HepG2 (cell line): ENCODE data around the gene SHTN1. TPM values are rescaled to one million over a fixed set of nuclear protein-coding genes. Genes with fewer than 3 reads are reported as not detected.

Experiments used
- ASH2L ChIP-seq: fragments of 300-600, 200-600 bp; sonication (generic); IDR thresholded peaks from 2 replicates; pipeline ENCODE4 v1.7.0; 2017; ENCODE audit warnings: low read depth, mild to moderate bottlenecking, moderate library complexity, mixed read lengths, low read length; ENCODE audit not compliant: insufficient read length
- CEBPG ChIP-seq: IDR thresholded peaks from 2 replicates; pipeline ENCODE4 v1.6.1; 2016
- EP300 ChIP-seq, 3 experiments: sonication (generic) in 1 of 3; formaldehyde crosslinking in 1 of 3; IDR thresholded peaks; 2 replicates each; pipeline versions ENCODE4 v1.5.1 to v1.6.1; 2011 to 2020; ENCODE audit warnings: low read depth in 2 of 3, low read length in 2 of 3, borderline replicate concordance in 1 of 3, improper control_type of control experiment in 1 of 3, mild to moderate bottlenecking in 1 of 3, missing genetic modification reagents in 1 of 3, moderate library complexity in 1 of 3
- KDM3A ChIP-seq: IDR thresholded peaks from 2 replicates; pipeline ENCODE4 v1.6.1; 2018; ENCODE audit warnings: low read depth, missing compliant biosample characterization
- MED1 ChIP-seq: sonication (generic); formaldehyde crosslinking; IDR thresholded peaks from 2 replicates; pipeline ENCODE4 v1.4.0; 2020; ENCODE audit warnings: missing genetic modification reagents
- NR2F6 ChIP-seq, 2 experiments: IDR thresholded peaks; 2 replicates each; pipeline ENCODE4 v1.6.1; 2016; ENCODE audit warnings: antibody characterized with exemption in 1 of 2, mild to moderate bottlenecking in 1 of 2
- PHF20 ChIP-seq: sonication (generic); formaldehyde crosslinking; IDR thresholded peaks from 2 replicates; pipeline ENCODE4 v1.5.0; 2020; ENCODE audit warnings: mild to moderate bottlenecking, missing genetic modification reagents
- RFX1 ChIP-seq: fragments of 450-650 bp; IDR thresholded peaks from 2 replicates; pipeline ENCODE4 v1.6.1; 2017
- SMAD9 ChIP-seq: sonication (generic); formaldehyde crosslinking; IDR thresholded peaks from 2 replicates; pipeline ENCODE4 v1.5.1; 2020; ENCODE audit warnings: mild to moderate bottlenecking, missing genetic modification reagents
- SRSF9 ChIP-seq: fragments of 200-400 bp; formaldehyde crosslinking; IDR thresholded peaks from 2 replicates; pipeline ENCODE4 v1.6.1; 2018; ENCODE audit warnings: borderline replicate concordance, mild to moderate bottlenecking, low read depth, low read length; ENCODE audit not compliant: insufficient read depth, poor library complexity, severe bottlenecking
- XBP1 ChIP-seq: sonication (generic); formaldehyde crosslinking; IDR thresholded peaks from 2 replicates; pipeline ENCODE4 v1.5.0; 2020; ENCODE audit warnings: missing genetic modification reagents
- ZBTB42 ChIP-seq: sonication (generic); formaldehyde crosslinking; IDR thresholded peaks from 2 replicates; pipeline ENCODE4 v1.5.0; 2020; ENCODE audit warnings: mild to moderate bottlenecking, missing genetic modification reagents
- ZFP36 ChIP-seq: fragments of 150-350 bp; IDR thresholded peaks from 2 replicates; pipeline ENCODE4 v1.6.1; 2018; ENCODE audit warnings: borderline replicate concordance, low read length, low read depth; ENCODE audit not compliant: partially characterized antibody
- ZFP82 ChIP-seq: sonication (generic); formaldehyde crosslinking; IDR thresholded peaks from 2 replicates; pipeline ENCODE4 v1.5.1; 2020; ENCODE audit warnings: mild to moderate bottlenecking, missing genetic modification reagents, borderline replicate concordance
- ZNF333 ChIP-seq: sonication (generic); formaldehyde crosslinking; IDR thresholded peaks from 2 replicates; pipeline ENCODE4 v1.4.0; 2020; ENCODE audit warnings: mild to moderate bottlenecking, missing genetic modification reagents, borderline replicate concordance
- ZSCAN30 ChIP-seq: sonication (generic); formaldehyde crosslinking; IDR thresholded peaks from 2 replicates; pipeline ENCODE4 v1.5.0; 2020; ENCODE audit warnings: mild to moderate bottlenecking, missing genetic modification reagents
- polyA plus RNA-seq, 8 experiments: library from polyadenylated mRNA; depleted of rRNA in 3 of 8; stranded (reverse) in 7 of 8; unstranded in 1 of 8; fragments of >200 nt; fragmentation: Illumina TruSeq in 4 of 8; extraction: Trizol in 4 of 8; gene quantifications; 2 replicates each; pipeline versions ENCODE4 v1.2.1 to v1.2.3, GENCODE V29; 2011 to 2016; ENCODE audit warnings: low read depth in 4 of 8, missing spikeins in 1 of 8, mixed read lengths in 1 of 8; ENCODE audit not compliant: insufficient read depth in 1 of 8
- total RNA-seq, 5 experiments: library from RNA; depleted of rRNA; stranded (reverse); fragments of >200 nt; fragmentation: Illumina TruSeq; extraction: Trizol; gene quantifications; 2 replicates each; pipeline ENCODE4 v1.2.3, GENCODE V29; 2016; ENCODE audit warnings: low read depth in 1 of 5
- TF ChIP-seq, protein P1 (sequence below): sonication (generic); formaldehyde crosslinking; IDR thresholded peaks from 2 replicates; pipeline ENCODE4 v1.4.0; 2020; ENCODE audit warnings: mild to moderate bottlenecking, missing genetic modification reagents, borderline replicate concordance
- TF ChIP-seq, protein P2 (sequence below), 2 experiments: sonication (generic) in 1 of 2; formaldehyde crosslinking in 1 of 2; IDR thresholded peaks; 2 replicates each; pipeline versions ENCODE4 v1.5.1 to v1.6.1; 2011 to 2020; ENCODE audit warnings: borderline replicate concordance in 1 of 2, low read depth in 1 of 2, low read length in 1 of 2, mild to moderate bottlenecking in 1 of 2, missing genetic modification reagents in 1 of 2, moderate library complexity in 1 of 2
- TF ChIP-seq, protein P3 (sequence below): IDR thresholded peaks from 2 replicates; pipeline ENCODE4 v1.6.1; 2016; ENCODE audit warnings: mild to moderate bottlenecking, missing biosample characterization, missing genetic modification reagents

Gene SHTN1
- total and polyA plus RNA-seq, 2 of the 13 experiments (the other 11 are each of a cell fraction or from before 2014, with no cell fraction given), result 11.3 to 15.6 TPM

DNA sequence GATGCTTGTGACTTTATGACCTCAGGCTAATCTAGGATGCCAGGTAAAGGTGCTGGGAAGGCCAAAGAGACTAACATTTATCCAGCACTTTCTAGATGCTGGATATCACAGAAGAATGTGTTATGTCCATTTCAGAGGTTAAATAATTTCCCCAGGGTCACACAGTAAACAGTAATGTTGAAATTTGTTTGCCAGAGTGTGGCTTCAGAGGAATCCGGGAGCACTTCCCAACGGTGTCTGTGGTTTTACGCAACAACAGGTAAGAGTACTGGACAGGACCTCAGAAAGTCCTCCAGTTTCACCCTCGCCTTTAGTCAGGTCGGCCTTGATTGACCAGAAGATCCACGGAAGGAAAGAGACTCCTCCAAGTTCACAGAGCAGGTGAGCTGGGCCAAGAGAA lies 1.7 kb downstream of the SHTN1 start (continued):
- TF ChIP-seq, protein P1, sequence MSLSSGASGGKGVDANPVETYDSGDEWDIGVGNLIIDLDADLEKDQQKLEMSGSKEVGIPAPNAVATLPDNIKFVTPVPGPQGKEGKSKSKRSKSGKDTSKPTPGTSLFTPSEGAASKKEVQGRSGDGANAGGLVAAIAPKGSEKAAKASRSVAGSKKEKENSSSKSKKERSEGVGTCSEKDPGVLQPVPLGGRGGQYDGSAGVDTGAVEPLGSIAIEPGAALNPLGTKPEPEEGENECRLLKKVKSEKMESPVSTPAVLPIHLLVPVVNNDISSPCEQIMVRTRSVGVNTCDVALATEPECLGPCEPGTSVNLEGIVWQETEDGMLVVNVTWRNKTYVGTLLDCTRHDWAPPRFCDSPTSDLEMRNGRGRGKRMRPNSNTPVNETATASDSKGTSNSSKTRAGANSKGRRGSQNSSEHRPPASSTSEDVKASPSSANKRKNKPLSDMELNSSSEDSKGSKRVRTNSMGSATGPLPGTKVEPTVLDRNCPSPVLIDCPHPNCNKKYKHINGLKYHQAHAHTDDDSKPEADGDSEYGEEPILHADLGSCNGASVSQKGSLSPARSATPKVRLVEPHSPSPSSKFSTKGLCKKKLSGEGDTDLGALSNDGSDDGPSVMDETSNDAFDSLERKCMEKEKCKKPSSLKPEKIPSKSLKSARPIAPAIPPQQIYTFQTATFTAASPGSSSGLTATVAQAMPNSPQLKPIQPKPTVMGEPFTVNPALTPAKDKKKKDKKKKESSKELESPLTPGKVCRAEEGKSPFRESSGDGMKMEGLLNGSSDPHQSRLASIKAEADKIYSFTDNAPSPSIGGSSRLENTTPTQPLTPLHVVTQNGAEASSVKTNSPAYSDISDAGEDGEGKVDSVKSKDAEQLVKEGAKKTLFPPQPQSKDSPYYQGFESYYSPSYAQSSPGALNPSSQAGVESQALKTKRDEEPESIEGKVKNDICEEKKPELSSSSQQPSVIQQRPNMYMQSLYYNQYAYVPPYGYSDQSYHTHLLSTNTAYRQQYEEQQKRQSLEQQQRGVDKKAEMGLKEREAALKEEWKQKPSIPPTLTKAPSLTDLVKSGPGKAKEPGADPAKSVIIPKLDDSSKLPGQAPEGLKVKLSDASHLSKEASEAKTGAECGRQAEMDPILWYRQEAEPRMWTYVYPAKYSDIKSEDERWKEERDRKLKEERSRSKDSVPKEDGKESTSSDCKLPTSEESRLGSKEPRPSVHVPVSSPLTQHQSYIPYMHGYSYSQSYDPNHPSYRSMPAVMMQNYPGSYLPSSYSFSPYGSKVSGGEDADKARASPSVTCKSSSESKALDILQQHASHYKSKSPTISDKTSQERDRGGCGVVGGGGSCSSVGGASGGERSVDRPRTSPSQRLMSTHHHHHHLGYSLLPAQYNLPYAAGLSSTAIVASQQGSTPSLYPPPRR (CRISPR knock-in tag), result no peak
- TF ChIP-seq, protein P2, sequence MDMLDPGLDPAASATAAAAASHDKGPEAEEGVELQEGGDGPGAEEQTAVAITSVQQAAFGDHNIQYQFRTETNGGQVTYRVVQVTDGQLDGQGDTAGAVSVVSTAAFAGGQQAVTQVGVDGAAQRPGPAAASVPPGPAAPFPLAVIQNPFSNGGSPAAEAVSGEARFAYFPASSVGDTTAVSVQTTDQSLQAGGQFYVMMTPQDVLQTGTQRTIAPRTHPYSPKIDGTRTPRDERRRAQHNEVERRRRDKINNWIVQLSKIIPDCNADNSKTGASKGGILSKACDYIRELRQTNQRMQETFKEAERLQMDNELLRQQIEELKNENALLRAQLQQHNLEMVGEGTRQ (IDR thresholded peaks at IDR 0.05; ENCODE audit: low read depth, low read length), result no peak
- TF ChIP-seq, protein P2 (CRISPR knock-in tag; IDR thresholded peaks at IDR 0.05; ENCODE audit: borderline replicate concordance), result no peak
- TF ChIP-seq XBP1 (CRISPR knock-in tag), result no peak
- no peak for TF ChIP-seq MED1 (CRISPR knock-in tag)
- TF ChIP-seq, protein P3, sequence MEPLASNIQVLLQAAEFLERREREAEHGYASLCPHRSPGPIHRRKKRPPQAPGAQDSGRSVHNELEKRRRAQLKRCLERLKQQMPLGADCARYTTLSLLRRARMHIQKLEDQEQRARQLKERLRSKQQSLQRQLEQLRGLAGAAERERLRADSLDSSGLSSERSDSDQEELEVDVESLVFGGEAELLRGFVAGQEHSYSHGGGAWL (CRISPR knock-in tag), result no peak
- TF ChIP-seq ZFP82, result no peak
- TF ChIP-seq SMAD9 (CRISPR knock-in tag), result no peak
- TF ChIP-seq ZBTB42 (CRISPR knock-in tag), result no peak
- TF ChIP-seq PHF20 (CRISPR knock-in tag), result no peak
- TF ChIP-seq NR2F6 (IDR thresholded peaks at IDR 0.05), result peak; percentile 83
- TF ChIP-seq NR2F6 (CRISPR knock-in tag; IDR thresholded peaks at IDR 0.05), result peak; percentile 71
- no peak for TF ChIP-seq SRSF9
- TF ChIP-seq ZSCAN30 (CRISPR knock-in tag), result no peak
- no peak for TF ChIP-seq RFX1
- no peak for TF ChIP-seq ASH2L
- no peak for TF ChIP-seq KDM3A (CRISPR knock-in tag)
- TF ChIP-seq ZFP36, result no peak
- TF ChIP-seq ZNF333, result no peak
- TF ChIP-seq CEBPG (CRISPR knock-in tag), result peak; percentile 91
- peak in 1 of 2 experiments; percentile 71; a peak in 1 of 4 replicates for TF ChIP-seq EP300 (IDR thresholded peaks at IDR 0.05; ENCODE audit: low read depth in 2 of 2, low read length in 2 of 2)
- TF ChIP-seq EP300 (CRISPR knock-in tag; IDR thresholded peaks at IDR 0.05; ENCODE audit: borderline replicate concordance), result peak; percentile 70; the same call in 1 of the 2 replicates
